A673 (cell line): Measurements from ENCODE around the gene KIAA1549. TPM values are rescaled to one million over a fixed set of nuclear protein-coding genes. Genes with fewer than 3 reads are reported as not detected.

Experiments used
- BruUV-seq: library from RNA; stranded (reverse); fragments of 400-500 nt; replicated peaks from 2 replicates; lab custom pipeline; 2021; lab: Mats Ljungman, UMichigan
- CTCF ChIA-PET: fragments of 300-600 bp; sonication (Branson Sonifier 250); formaldehyde crosslinking; loops from one replicate; lab custom pipeline; 2022; ENCODE audit warnings: antibody characterized with exemption; lab: Charles Lee
- POLR2A ChIA-PET: fragments of 300-600 bp; sonication (Branson Sonifier 250); formaldehyde crosslinking; loops from one replicate; lab custom pipeline; 2022; ENCODE audit warnings: antibody characterized with exemption; ENCODE audit not compliant: low non-redundant PET; lab: Charles Lee
- DNase-seq: peaks from one replicate; pipeline ENCODE4 v3.0.0-alpha.2; 2015; ENCODE audit warnings: low spot score
- H3K27ac ChIP-seq: fragments of 200-600 bp; sonication (generic); 2 replicates; pipeline ENCODE4 v1.5.1; 2016; ENCODE audit warnings: mixed run types, low read depth, mild to moderate bottlenecking, mixed read lengths, antibody characterized with exemption, low read length; ENCODE audit not compliant: poor library complexity, severe bottlenecking
- H3K27me3 ChIP-seq: fragments of 200-600 bp; sonication (generic); replicated peaks from 2 replicates; pipeline ENCODE4 v1.6.1; 2017; ENCODE audit warnings: mixed run types, low read depth, mild to moderate bottlenecking, mixed read lengths, antibody characterized with exemption, low read length; ENCODE audit not compliant: insufficient read depth, poor library complexity
- H3K36me3 ChIP-seq: fragments of 200-600 bp; sonication (generic); 2 replicates; pipeline ENCODE4 v1.6.1; 2016; ENCODE audit warnings: mixed run types, mild to moderate bottlenecking, mixed read lengths, antibody characterized with exemption, low read length; ENCODE audit not compliant: insufficient read depth, poor library complexity, severe bottlenecking
- H3K4me1 ChIP-seq: fragments of 200-600 bp; sonication (generic); 2 replicates; pipeline ENCODE4 v1.6.1; 2017; ENCODE audit warnings: mixed run types, mild to moderate bottlenecking, mixed read lengths, antibody characterized with exemption, low read length; ENCODE audit not compliant: insufficient read depth, poor library complexity, severe bottlenecking
- H3K4me3 ChIP-seq: fragments of 200-600 bp; sonication (generic); 2 replicates; pipeline ENCODE4 v1.5.1; 2016; ENCODE audit warnings: low read depth, mixed run types, mild to moderate bottlenecking, mixed read lengths, low read length; ENCODE audit not compliant: poor library complexity, severe bottlenecking
- H3K9me3 ChIP-seq: fragments of 200-600 bp; sonication (generic); 2 replicates; pipeline ENCODE4 v1.6.1; 2016; ENCODE audit warnings: mixed run types, low read depth, mild to moderate bottlenecking, mixed read lengths, antibody characterized with exemption, low read length; ENCODE audit not compliant: poor library complexity, severe bottlenecking
- EZH2 ChIP-seq: fragments of 200-600 bp; sonication (generic); IDR thresholded peaks from 2 replicates; pipeline ENCODE4 v1.6.1; 2017; ENCODE audit warnings: borderline replicate concordance, low read depth, mild to moderate bottlenecking, mixed read lengths, antibody characterized with exemption, low read length; ENCODE audit not compliant: poor library complexity, severe bottlenecking
- intact Hi-C: fragments of 100-400 bp; cut with micrococcal nuclease; formaldehyde crosslinking; loops from one replicate; pipeline ENCODE4 v1.10.0; 2022; ENCODE audit not compliant: unreplicated experiment
- total RNA-seq: library from RNA; stranded (reverse); gene quantifications from 2 replicates; pipeline ENCODE4 v1.2.3, GENCODE V29; 2021
- TF ChIP-seq, protein P1 (sequence below): fragments of 300-800, 200-600 bp; sonication (generic); conservative IDR thresholded peaks from 2 replicates; pipeline ENCODE4 v1.5.1; 2017; ENCODE audit warnings: low read depth, mild to moderate bottlenecking, antibody characterized with exemption, low read length, moderate library complexity, mixed read lengths

KIAA1549 gene
- total RNA-seq, 1 experiment from 2014 or later = 2.5 TPM

DNA sequence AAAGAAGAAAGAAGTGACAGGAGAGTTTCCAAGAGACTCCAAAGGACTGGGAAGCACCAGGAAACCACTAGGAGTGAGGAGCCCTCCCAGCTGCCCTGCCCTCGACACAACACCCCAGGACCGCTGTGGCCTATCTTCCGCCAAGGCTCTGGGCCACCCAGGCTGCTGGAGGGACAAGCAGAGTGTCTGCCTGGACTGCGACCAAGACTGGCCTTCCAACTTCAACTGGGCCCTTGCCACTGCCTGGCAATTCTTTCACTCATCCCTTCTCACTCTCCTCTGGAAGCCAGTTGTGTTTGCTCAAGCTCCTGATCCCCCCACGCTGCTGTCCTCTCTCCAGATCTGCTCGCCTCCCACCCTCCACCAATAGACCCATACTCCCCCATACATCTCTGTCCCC is 10.2 kb downstream of the KIAA1549 start:
- Histone ChIP-seq H3K27me3 (no peaks in the 10 kb centered on the region), H3K9me3 (no peaks in the 10 kb centered on the region), H3K36me3 (no peaks in the 10 kb centered on the region), H3K4me1 (peaks cover 12% of the 10 kb centered on the region), H3K4me3 (no peak overlapping the region), H3K27ac (no peak overlapping the region)
- no peak for TF ChIP-seq EZH2
- TF ChIP-seq, protein P1, sequence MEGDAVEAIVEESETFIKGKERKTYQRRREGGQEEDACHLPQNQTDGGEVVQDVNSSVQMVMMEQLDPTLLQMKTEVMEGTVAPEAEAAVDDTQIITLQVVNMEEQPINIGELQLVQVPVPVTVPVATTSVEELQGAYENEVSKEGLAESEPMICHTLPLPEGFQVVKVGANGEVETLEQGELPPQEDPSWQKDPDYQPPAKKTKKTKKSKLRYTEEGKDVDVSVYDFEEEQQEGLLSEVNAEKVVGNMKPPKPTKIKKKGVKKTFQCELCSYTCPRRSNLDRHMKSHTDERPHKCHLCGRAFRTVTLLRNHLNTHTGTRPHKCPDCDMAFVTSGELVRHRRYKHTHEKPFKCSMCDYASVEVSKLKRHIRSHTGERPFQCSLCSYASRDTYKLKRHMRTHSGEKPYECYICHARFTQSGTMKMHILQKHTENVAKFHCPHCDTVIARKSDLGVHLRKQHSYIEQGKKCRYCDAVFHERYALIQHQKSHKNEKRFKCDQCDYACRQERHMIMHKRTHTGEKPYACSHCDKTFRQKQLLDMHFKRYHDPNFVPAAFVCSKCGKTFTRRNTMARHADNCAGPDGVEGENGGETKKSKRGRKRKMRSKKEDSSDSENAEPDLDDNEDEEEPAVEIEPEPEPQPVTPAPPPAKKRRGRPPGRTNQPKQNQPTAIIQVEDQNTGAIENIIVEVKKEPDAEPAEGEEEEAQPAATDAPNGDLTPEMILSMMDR = no peak
- ChIA-PET POLR2A (no interaction called here), CTCF (interaction anchor here (0.6 kb wide), 1 partner anchor 47 kb away, joined by 4 read pairs; no protein-coding TSS in a partner anchor)
- BruUV-seq = no TSS peak
- no peak for DNase-seq
- intact Hi-C loops = no loop called here

DNA sequence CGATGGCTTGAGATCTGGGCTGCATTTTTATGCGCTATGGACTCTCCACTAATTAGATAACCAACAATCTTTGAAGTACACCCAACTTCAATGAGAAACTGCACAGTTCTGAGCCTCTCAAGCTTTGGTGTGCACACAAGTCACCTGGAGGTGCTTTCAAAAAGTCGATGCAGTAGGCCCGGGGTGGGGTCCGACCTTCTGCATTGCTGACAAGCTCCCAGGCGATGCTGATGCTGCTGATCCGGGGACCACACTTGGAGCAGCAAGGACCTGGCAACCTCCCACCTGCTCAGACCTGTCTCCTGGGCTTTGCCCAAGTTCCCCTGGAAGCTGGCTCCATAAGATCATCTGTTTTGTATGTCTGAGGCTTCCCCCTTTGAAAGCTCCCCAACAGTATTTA is 10.7 kb downstream of the KIAA1549 start:
- Histone ChIP-seq H3K9me3 (no peaks in the 10 kb centered on the region), H3K27ac (no peak overlapping the region), H3K4me3 (no peak overlapping the region), H3K36me3 (no peaks in the 10 kb centered on the region), H3K4me1 (peaks cover 8% of the 10 kb centered on the region), H3K27me3 (no peaks in the 10 kb centered on the region)
- TF ChIP-seq, protein P1 = no peak
- no peak for TF ChIP-seq EZH2
- no peak for DNase-seq
- CTCF ChIA-PET = interaction anchor here (0.6 kb wide), 1 partner anchor 48 kb away, joined by 4 read pairs; no protein-coding TSS in a partner anchor
- intact Hi-C loops = no loop called here
- no TSS peak for BruUV-seq
- POLR2A ChIA-PET = no interaction called here

DNA sequence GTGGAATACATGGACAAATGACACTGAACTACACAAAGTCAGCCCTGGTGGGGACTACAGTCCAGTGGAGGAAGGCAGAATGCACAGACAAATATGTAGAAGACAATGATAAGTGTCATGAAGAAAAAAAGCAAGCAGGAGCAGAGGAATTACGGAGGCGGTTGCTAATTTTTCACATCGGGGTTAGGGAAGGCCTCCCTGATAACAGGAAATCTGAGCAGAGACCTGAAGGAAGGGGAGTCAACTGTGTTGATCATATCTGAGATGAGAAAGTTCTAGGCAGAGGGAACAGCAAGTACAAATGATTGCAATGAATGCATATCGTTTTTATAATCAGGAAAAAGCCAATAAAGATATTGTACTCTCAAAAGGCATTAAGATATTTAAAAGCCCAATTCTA is 14.0 kb downstream of the KIAA1549 start:
- Histone ChIP-seq H3K4me3 (no peak overlapping the region), H3K36me3 (no peaks in the 10 kb centered on the region), H3K9me3 (no peaks in the 10 kb centered on the region), H3K27me3 (no peaks in the 10 kb centered on the region), H3K4me1 (no peaks in the 10 kb centered on the region), H3K27ac (no peak overlapping the region)
- TF ChIP-seq, protein P1 = no peak
- no peak for TF ChIP-seq EZH2
- no TSS peak for BruUV-seq
- intact Hi-C loops = no loop called here
- POLR2A ChIA-PET = no interaction called here
- no peak for DNase-seq
- CTCF ChIA-PET = no interaction called here
